CD4-positive, alpha-beta T cell (primary cell): ENCODE measurements around the gene GNA12. TPM values are rescaled to one million over a fixed set of nuclear protein-coding genes. Genes with fewer than 3 reads are reported as not detected.

Experiments
- ATAC-seq: fragments of 200-7000 bp; cut with Tn5 transposase; one replicate; pipeline ENCODE4 v1.10.0; 2022; ENCODE audit warnings: mild to moderate bottlenecking; ENCODE audit not compliant: poor library complexity
- CTCF ChIA-PET: fragments of 350-600 bp; sonication (Branson Sonifier 250); formaldehyde crosslinking; loops from one replicate; lab custom pipeline; 2021; ENCODE audit warnings: antibody characterized with exemption, inconsistent platforms; lab: Charles Lee
- POLR2A ChIA-PET: fragments of 350-600 bp; sonication (Branson Sonifier 250); formaldehyde crosslinking; loops from one replicate; lab custom pipeline; 2021; ENCODE audit warnings: antibody characterized with exemption, inconsistent platforms; lab: Charles Lee
- DNase-seq, 14 experiments: peaks; one replicate each; pipeline ENCODE4 v3.0.0-alpha.2; 2013 to 2020; ENCODE audit warnings: mixed read lengths in 2 of 14
- H3K27ac ChIP-seq, 2 donors: one replicate each; pipeline versions ENCODE4 v1.5.1 to v1.7.0; 2013; ENCODE audit warnings: low read length in 2 of 2, low read depth in 1 of 2, mild to moderate bottlenecking in 1 of 2
- H3K27me3 ChIP-seq, 2 experiments: 1 replicate in 1 of 2; 2 replicates in 1 of 2; pipeline versions ENCODE4 v1.6.1 to v1.7.0; 2013; ENCODE audit warnings: low read length in 2 of 2, control low read depth in 1 of 2, mild to moderate bottlenecking in 1 of 2, moderate library complexity in 1 of 2; ENCODE audit not compliant: insufficient read depth in 2 of 2, control insufficient read depth in 1 of 2
- H3K36me3 ChIP-seq: one replicate; pipeline ENCODE4 v1.6.1; 2013; ENCODE audit warnings: low read length, control low read depth; ENCODE audit not compliant: insufficient read depth
- H3K4me1 ChIP-seq: one replicate; pipeline ENCODE4 v1.6.1; 2013; ENCODE audit warnings: low read length, control low read depth; ENCODE audit not compliant: insufficient read depth
- H3K4me3 ChIP-seq: one replicate; pipeline ENCODE4 v1.5.1; 2013; ENCODE audit warnings: mild to moderate bottlenecking, low read length, moderate library complexity
- H3K9me3 ChIP-seq, 2 experiments: 1 replicate in 1 of 2; 2 replicates in 1 of 2; pipeline versions ENCODE4 v1.6.1 to v1.7.0; 2013; ENCODE audit warnings: low read length in 2 of 2, mild to moderate bottlenecking in 2 of 2, control low read depth in 1 of 2, moderate library complexity in 1 of 2; ENCODE audit not compliant: control insufficient read depth in 1 of 2, insufficient read depth in 1 of 2
- H3K27ac Mint-ChIP-seq: one replicate; pipeline ENCODE4 v1.8.0; 2020; ENCODE audit warnings: mixed read lengths
- H3K27me3 Mint-ChIP-seq: one replicate; pipeline ENCODE4 v1.8.0; 2021; ENCODE audit warnings: mixed read lengths
- H3K36me3 Mint-ChIP-seq: one replicate; pipeline ENCODE4 v1.8.0; 2021; ENCODE audit warnings: low read depth, mixed read lengths
- H3K4me1 Mint-ChIP-seq: one replicate; pipeline ENCODE4 v1.8.0; 2021; ENCODE audit warnings: low read depth, mixed read lengths
- H3K4me3 Mint-ChIP-seq: one replicate; pipeline ENCODE4 v1.8.0; 2020; ENCODE audit warnings: mild to moderate bottlenecking, mixed read lengths
- H3K9me3 Mint-ChIP-seq: one replicate; pipeline ENCODE4 v1.8.0; 2020; ENCODE audit warnings: mixed read lengths
- CTCF ChIP-seq: fragments of 200-600 bp; IDR thresholded peaks from one replicate; pipeline ENCODE4 v1.8.0; 2022; ENCODE audit warnings: antibody characterized with exemption, mild to moderate bottlenecking
- intact Hi-C, 2 experiments: fragments of 100-400 bp; cut with DNase I in 1 of 2; cut with micrococcal nuclease in 1 of 2; formaldehyde crosslinking; loops; one replicate each; pipeline versions ENCODE4 v1.15.1 to v1.9.0; 2023 to 2025; cut with DNase I, micrococcal nuclease
- total RNA-seq, 174 experiments: library from RNA in 2 of 174; stranded (reverse) in 2 of 174; gene quantifications; one replicate each; pipeline ENCODE4 v1.2.3 and lab custom pipeline; 2021 to 2026

GNA12 gene
- total RNA-seq, 2 experiments from 2014 or later, result 16.0 to 16.1 TPM

- POLR2A ChIA-PET, result no interaction called here
- no peak for ATAC-seq
Measured at GRCh38 chr7:2814946-2815874, 28.9 kb downstream of the GNA12 start.

GRCh38 chr7:2814186-2814945 is 29.7 kb downstream of the GNA12 start:
- H3K27me3 ChIP-seq, result no peaks in the 10 kb centered on the region
- H3K9me3 ChIP-seq, result peaks cover 0 to 3% of the 10 kb centered on the region in 2 experiments
- H3K27ac ChIP-seq, result no peak overlapping the region
- ATAC-seq (no peak), DNase-seq (no peak)
- POLR2A ChIA-PET, result no interaction called here
- H3K9me3 Mint-ChIP-seq, result no peaks in the 10 kb centered on the region
- CTCF ChIA-PET, result no interaction called here
- H3K27ac Mint-ChIP-seq, result no peak overlapping the region
- no peak for TF ChIP-seq CTCF
- no peaks in the 10 kb centered on the region for H3K27me3 Mint-ChIP-seq
- intact Hi-C loops, result no loop called here
- no peak overlapping the region for H3K4me3 ChIP-seq
- H3K4me1 ChIP-seq, result no peaks in the 10 kb centered on the region
- peaks cover under 1% of the 10 kb centered on the region for H3K36me3 ChIP-seq
- no peaks in the 10 kb centered on the region for H3K4me1 Mint-ChIP-seq
- no peak overlapping the region for H3K4me3 Mint-ChIP-seq
- H3K36me3 Mint-ChIP-seq, result peaks cover 19% of the 10 kb centered on the region

More at GRCh38 chr7:2814946-2815874, 28.9 kb downstream of the GNA12 start:
- no peak overlapping the region for H3K27ac ChIP-seq
- no peaks in the 10 kb centered on the region for H3K27me3 Mint-ChIP-seq
- peaks cover 2% of the 10 kb centered on the region for H3K36me3 ChIP-seq
- no peaks in the 10 kb centered on the region for H3K27me3 ChIP-seq
- TF ChIP-seq CTCF, result no peak
- no peak for DNase-seq
- no peaks in the 10 kb centered on the region for H3K4me1 Mint-ChIP-seq
- H3K9me3 ChIP-seq, result peaks cover 0 to 3% of the 10 kb centered on the region in 2 experiments
- CTCF ChIA-PET, result no interaction called here
- no peak overlapping the region for H3K4me3 Mint-ChIP-seq
- peaks cover 19% of the 10 kb centered on the region for H3K36me3 Mint-ChIP-seq
- H3K4me1 ChIP-seq, result no peaks in the 10 kb centered on the region
- H3K4me3 ChIP-seq, result no peak overlapping the region
- intact Hi-C loops, result no loop called here
- H3K27ac Mint-ChIP-seq, result no peak overlapping the region
- H3K9me3 Mint-ChIP-seq, result no peaks in the 10 kb centered on the region

- H3K27ac ChIP-seq, result no peak overlapping the region
- Mint-ChIP-seq H3K27me3 (no peaks in the 10 kb centered on the region), H3K4me3 (no peak overlapping the region), H3K27ac (no peak overlapping the region), H3K4me1 (peaks cover 7% of the 10 kb centered on the region), H3K9me3 (no peaks in the 10 kb centered on the region), H3K36me3 (peaks cover 19% of the 10 kb centered on the region)
- no peaks in the 10 kb centered on the region for H3K36me3 ChIP-seq
- ChIA-PET CTCF (no interaction called here), POLR2A (no interaction called here)
- ATAC-seq, result no peak
- H3K4me3 ChIP-seq, result no peak overlapping the region
- no peak for DNase-seq
- no peaks in the 10 kb centered on the region for H3K9me3 ChIP-seq
- intact Hi-C loops, result no loop called here
- TF ChIP-seq CTCF, result no peak
- H3K4me1 ChIP-seq, result no peaks in the 10 kb centered on the region
- H3K27me3 ChIP-seq, result no peaks in the 10 kb centered on the region
Measured at GRCh38 chr7:2813350-2814185, 30.5 kb downstream of the GNA12 start.
